Stomach (tissue), 4 donors: Measurements from ENCODE around the gene CAPZB.

Experiments
- CTCF ChIP-seq, 7 experiments: fragments of 450-650 bp in 4 of 7; fragments of 200-600 bp in 3 of 7; sonication (generic) in 3 of 7; IDR thresholded peaks; one replicate each; pipeline ENCODE4 v1.5.1; 2016 to 2019; ENCODE audit warnings: antibody characterized with exemption in 7 of 7, control low read depth in 2 of 7, mild to moderate bottlenecking in 1 of 7
- EP300 ChIP-seq: sonication (generic); formaldehyde crosslinking; IDR thresholded peaks from one replicate; pipeline ENCODE4 v1.6.1; 2017; ENCODE audit warnings: antibody characterized with exemption

GRCh38 chr1:19310061-19310460 is 175.3 kb downstream of the CAPZB start:
- TF ChIP-seq EP300 (no peak), CTCF (IDR thresholded peaks at IDR 0.05) (no peak)
